Measurements from ENCODE around the gene IMPDH1. TPM values are rescaled to one million over a fixed set of nuclear protein-coding genes. Genes with fewer than 3 reads are reported as not detected.

Gene IMPDH1
- total and polyA plus RNA-seq, 2 donors (not counting 3 experiments of a cell fraction or from before 2014, with no cell fraction given): 78.8 to 97.9 TPM

GRCh38 chr7:128393526-128394330, 16.1 kb downstream of the IMPDH1 start:
- H4K20me1 ChIP-seq (replicated peaks; ENCODE audit: control insufficient read depth, extremely low read depth, insufficient read depth, low read length): no peaks in the 10 kb centered on the region
- dilution Hi-C loops (cut with MboI; ENCODE audit: extremely low pct_ligation_motif_present, low sequenced_read_pairs): no loop called here

More at GRCh38 chr7:128393526-128394330, 16.1 kb downstream of the IMPDH1 start:
- no peaks in the 10 kb centered on the region for H3K9me3 ChIP-seq (replicated peaks; ENCODE audit: control insufficient read depth, insufficient read depth, low read length)
- no peak overlapping the region for H3K9ac ChIP-seq (replicated peaks; ENCODE audit: extremely low read depth, insufficient read depth, low read length)
- CTCF ChIA-PET: interaction anchor here (20.6 kb wide), 1 partner anchor 42 kb away, joined by 778 read pairs; the partner anchor contains the start of gene RBM28
- H2AFZ ChIP-seq (ENCODE audit: low read depth, low read length): no peak overlapping the region
- FAIRE-seq (no peak), DNase-seq (ENCODE audit: low read depth, low spot score) (no peak)
- BruUV-seq (replicated peaks): no TSS peak
- H3K4me2 ChIP-seq (ENCODE audit: insufficient read depth, low read length): no peak overlapping the region
- peaks cover 0 to 3% of the 10 kb centered on the region in 2 experiments for H3K27me3 ChIP-seq (ENCODE audit: control insufficient read depth in 2 of 2, insufficient read depth in 2 of 2, low read length in 2 of 2)
- no peak overlapping the region for H3K27ac ChIP-seq (ENCODE audit: insufficient read depth, low read depth, low read length)
- H3K36me3 ChIP-seq (ENCODE audit: control insufficient read depth in 2 of 2, extremely low read depth in 1 of 2, insufficient read depth in 2 of 2, low read length in 2 of 2): peaks cover 5 to 45% of the 10 kb centered on the region in 2 experiments
- TF ChIP-seq MAX (IDR thresholded peaks at IDR 0.05; ENCODE audit: insufficient read depth, insufficient read length) (no peak), MYC (IDR thresholded peaks at IDR 0.05; ENCODE audit: low read depth, low read length) (no peak), POLR2A (IDR thresholded peaks at IDR 0.05; ENCODE audit: low read depth, low read length) (no peak), GATA2 (IDR thresholded peaks at IDR 0.05; ENCODE audit: insufficient read depth, insufficient read length, low read depth, low read length) (no peak), POLR2AphosphoS5 (IDR thresholded peaks at IDR 0.05; ENCODE audit: insufficient read depth, low read depth, low read length) (no peak), JUN (IDR thresholded peaks at IDR 0.05; ENCODE audit: borderline replicate concordance, insufficient read depth, insufficient read length, low read depth) (no peak), FOS (IDR thresholded peaks at IDR 0.05; ENCODE audit: borderline replicate concordance, insufficient read depth, low read length) (no peak), EZH2 (IDR thresholded peaks at IDR 0.05; ENCODE audit: borderline replicate concordance, low read depth, low read length, severe bottlenecking) (no peak)
- TF ChIP-seq, protein P1, sequence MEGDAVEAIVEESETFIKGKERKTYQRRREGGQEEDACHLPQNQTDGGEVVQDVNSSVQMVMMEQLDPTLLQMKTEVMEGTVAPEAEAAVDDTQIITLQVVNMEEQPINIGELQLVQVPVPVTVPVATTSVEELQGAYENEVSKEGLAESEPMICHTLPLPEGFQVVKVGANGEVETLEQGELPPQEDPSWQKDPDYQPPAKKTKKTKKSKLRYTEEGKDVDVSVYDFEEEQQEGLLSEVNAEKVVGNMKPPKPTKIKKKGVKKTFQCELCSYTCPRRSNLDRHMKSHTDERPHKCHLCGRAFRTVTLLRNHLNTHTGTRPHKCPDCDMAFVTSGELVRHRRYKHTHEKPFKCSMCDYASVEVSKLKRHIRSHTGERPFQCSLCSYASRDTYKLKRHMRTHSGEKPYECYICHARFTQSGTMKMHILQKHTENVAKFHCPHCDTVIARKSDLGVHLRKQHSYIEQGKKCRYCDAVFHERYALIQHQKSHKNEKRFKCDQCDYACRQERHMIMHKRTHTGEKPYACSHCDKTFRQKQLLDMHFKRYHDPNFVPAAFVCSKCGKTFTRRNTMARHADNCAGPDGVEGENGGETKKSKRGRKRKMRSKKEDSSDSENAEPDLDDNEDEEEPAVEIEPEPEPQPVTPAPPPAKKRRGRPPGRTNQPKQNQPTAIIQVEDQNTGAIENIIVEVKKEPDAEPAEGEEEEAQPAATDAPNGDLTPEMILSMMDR (IDR thresholded peaks at IDR 0.05; ENCODE audit: extremely low read depth in 1 of 2, insufficient read depth in 1 of 2, low read depth in 1 of 2, low read length in 2 of 2): no peak
- POLR2A ChIA-PET: no interaction called here
- no peaks in the 10 kb centered on the region for H3K4me1 ChIP-seq (ENCODE audit: control insufficient read depth, extremely low read depth, insufficient read depth, low read length)
- no peak overlapping the region for H3K4me3 ChIP-seq (replicated peaks in 1 of 3; ENCODE audit: insufficient read depth in 1 of 3, low read depth in 1 of 3, low read length in 3 of 3)
- no peaks in the 10 kb centered on the region for H3K9me1 ChIP-seq (replicated peaks; ENCODE audit: control insufficient read depth, extremely low read depth, insufficient read depth, low read length)
- no peaks in the 10 kb centered on the region for H3K79me2 ChIP-seq (ENCODE audit: control insufficient read depth, insufficient read depth, low read length)
- intact Hi-C loops (cut with micrococcal nuclease): no loop called here
